Activated naive CD4-positive, alpha-beta T cell treated with anti-CD3 and anti-CD28 coated beads, Interleukin-2, amount 10 ng/mL, durations not matched to agents 7 days and 5 days (primary cell): ENCODE measurements around the gene ARMC9.
A peak's percentile ranks its signal among the peaks of the same experiment; 100 is the strongest.
"Not testable (repeated sequence)": the region's sequence is repeated elsewhere in the genome, so short reads cannot be mapped to it uniquely, and the experiment has no call there.

ENCODE experiments used
- CTCF ChIA-PET: fragments of 350-600 bp; sonication (Branson Sonifier 250); formaldehyde crosslinking; loops from one replicate; lab custom pipeline; 2021; ENCODE audit warnings: antibody characterized with exemption; lab: Charles Lee
- DNase-seq: peaks from one replicate; pipeline ENCODE4 v3.0.0-alpha.2; 2020
- H3K27ac Mint-ChIP-seq: one replicate; pipeline ENCODE4 v1.8.0; 2021; ENCODE audit warnings: mild to moderate bottlenecking, moderate library complexity, mixed read lengths
- H3K27me3 Mint-ChIP-seq: one replicate; pipeline ENCODE4 v1.8.0; 2021; ENCODE audit warnings: mild to moderate bottlenecking, mixed read lengths
- H3K36me3 Mint-ChIP-seq: one replicate; pipeline ENCODE4 v1.8.0; 2021; ENCODE audit warnings: mixed read lengths
- H3K4me1 Mint-ChIP-seq: one replicate; pipeline ENCODE4 v1.8.0; 2021; ENCODE audit warnings: mixed read lengths
- H3K4me3 Mint-ChIP-seq: one replicate; pipeline ENCODE4 v1.8.0; 2021; ENCODE audit warnings: mild to moderate bottlenecking, moderate library complexity, mixed read lengths
- H3K9me3 Mint-ChIP-seq: one replicate; pipeline ENCODE4 v1.8.0; 2021; ENCODE audit warnings: mixed read lengths

The ARMC9 gene

GRCh38 chr2:231394211-231395141, 196.0 kb downstream of the ARMC9 start:
- Mint-ChIP-seq H3K9me3 (no peaks in the 10 kb centered on the region), H3K4me1 (peaks cover 15% of the 10 kb centered on the region), H3K36me3 (no peaks in the 10 kb centered on the region), H3K4me3 (peak overlapping the region; percentile 3), H3K27ac (no peak overlapping the region), H3K27me3 (peaks cover 68% of the 10 kb centered on the region)
- DNase-seq, result no peak
- CTCF ChIA-PET, result interaction anchor here (1.0 to 1.2 kb wide), 3 partner anchors 12 to 290 kb away, joined by 3 to 6 read pairs (median 3); no protein-coding TSS in a partner anchor

- no peak for DNase-seq
- no peaks in the 10 kb centered on the region for H3K36me3 Mint-ChIP-seq
- H3K27me3 Mint-ChIP-seq, result peaks cover 68% of the 10 kb centered on the region
- H3K4me3 Mint-ChIP-seq, result peak within 1 kb of the TSS; percentile 3
- peaks cover 15% of the 10 kb centered on the region for H3K4me1 Mint-ChIP-seq
- CTCF ChIA-PET, result interaction anchor here (1.0 to 1.8 kb wide), 3 partner anchors 16 to 291 kb away, joined by 3 read pairs; no protein-coding TSS in a partner anchor
- no peak within 1 kb of the TSS for H3K27ac Mint-ChIP-seq
- H3K9me3 Mint-ChIP-seq, result no peaks in the 10 kb centered on the region
Measured at GRCh38 chr2:231395188-231396057, 197.0 kb downstream of the ARMC9 start, which contains the start of gene B3GNT7. Gene B3GNT7, plus strand, starts transcription at chr2:231395710. Its CDS starts 94 bp downstream, at chr2:231395804.

DNA sequence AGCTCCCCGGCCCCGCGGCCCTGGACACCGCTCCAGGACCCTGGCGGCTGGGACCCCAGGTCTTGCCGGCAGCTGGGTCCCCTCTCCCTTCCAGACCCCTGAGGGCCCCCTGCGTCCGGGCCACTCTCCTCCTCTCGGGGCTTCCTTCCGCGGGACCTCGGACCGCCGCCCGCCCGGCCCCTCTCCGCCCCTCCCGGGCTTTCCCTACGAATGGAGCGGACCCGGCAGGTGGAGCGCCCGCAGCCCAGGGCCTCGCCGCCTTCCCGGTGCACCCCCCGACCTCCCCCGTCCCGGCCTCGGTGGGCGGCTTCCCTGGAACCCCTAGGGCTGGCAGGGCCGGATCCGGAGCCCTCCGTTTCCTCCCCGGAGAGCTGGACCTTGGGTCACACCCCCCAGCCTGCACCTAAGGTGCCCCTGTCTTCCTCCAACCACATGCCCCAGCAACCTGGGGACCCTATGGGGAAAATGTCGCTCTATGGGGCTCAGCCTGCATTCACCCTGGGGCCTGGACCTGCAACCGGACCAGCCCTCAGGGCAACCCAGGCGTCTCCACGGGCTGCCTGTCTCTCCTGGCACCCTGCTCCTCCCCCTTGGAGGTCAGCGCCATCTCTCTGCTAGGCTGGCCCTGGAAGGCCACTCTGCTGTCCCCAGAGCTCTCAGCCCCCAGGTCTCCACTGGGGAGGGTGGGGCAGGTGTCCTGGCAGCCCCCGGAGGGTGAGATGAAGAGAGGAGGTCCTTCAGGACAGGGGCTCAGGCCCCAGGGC, 197.8 kb downstream of the ARMC9 start:
- H3K9me3 Mint-ChIP-seq, result no peaks in the 10 kb centered on the region
- H3K4me3 Mint-ChIP-seq, result no peak overlapping the region
- no peak overlapping the region for H3K27ac Mint-ChIP-seq
- no peaks in the 10 kb centered on the region for H3K36me3 Mint-ChIP-seq
- DNase-seq, result no peak
- H3K4me1 Mint-ChIP-seq, result peaks cover 15% of the 10 kb centered on the region
- peaks cover 72% of the 10 kb centered on the region for H3K27me3 Mint-ChIP-seq
- CTCF ChIA-PET, result interaction anchor here (0.9 to 1.8 kb wide), 3 partner anchors 10 to 99 kb away, joined by 3 to 5 read pairs (median 3); no protein-coding TSS in a partner anchor

DNA sequence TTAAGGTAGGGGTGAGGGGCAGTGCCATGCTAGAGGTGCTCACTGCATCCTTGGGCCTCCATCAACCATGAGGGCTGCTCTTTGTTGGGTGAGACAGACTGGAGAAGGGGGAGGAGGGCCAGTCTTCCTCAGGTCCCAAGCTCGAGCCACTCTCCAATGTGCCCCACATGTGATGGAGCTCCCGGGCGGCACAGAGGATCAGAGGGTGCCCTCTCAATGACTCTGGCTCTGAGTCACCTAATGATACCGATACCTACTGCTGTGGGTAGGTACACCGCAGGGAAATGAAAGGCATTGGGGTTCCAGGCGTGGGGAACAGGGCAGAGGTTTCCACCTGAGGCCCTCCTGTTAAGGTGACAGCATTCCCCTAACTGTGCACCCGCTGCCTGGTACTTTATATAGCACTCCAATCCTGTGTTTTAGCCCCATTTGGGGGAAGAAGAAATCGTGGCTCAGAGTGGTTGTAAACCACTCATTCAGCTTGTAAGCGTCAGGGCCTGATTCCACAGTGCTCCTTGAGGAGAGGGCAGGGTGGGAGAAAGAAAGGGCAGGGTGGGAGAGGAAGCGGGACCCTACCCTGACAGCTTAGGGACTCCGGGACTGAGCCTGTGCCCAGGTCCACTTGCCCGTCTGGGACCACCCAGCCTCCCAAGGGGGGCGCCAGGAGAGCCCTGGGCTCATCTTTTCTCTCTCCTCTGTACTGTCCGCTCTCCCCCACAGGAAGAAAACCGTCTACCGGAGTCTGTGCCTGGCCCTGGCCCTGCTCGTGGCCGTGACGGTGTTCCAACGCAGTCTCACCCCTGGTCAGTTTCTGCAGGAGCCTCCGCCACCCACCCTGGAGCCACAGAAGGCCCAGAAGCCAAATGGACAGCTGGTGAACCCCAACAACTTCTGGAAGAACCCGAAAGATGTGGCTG, 198.8 kb downstream of the ARMC9 start:
- Mint-ChIP-seq H3K27me3 (peaks cover 66% of the 10 kb centered on the region), H3K4me3 (no peak overlapping the region), H3K36me3 (no peaks in the 10 kb centered on the region), H3K4me1 (peaks cover 15% of the 10 kb centered on the region), H3K27ac (no peak overlapping the region), H3K9me3 (no peaks in the 10 kb centered on the region)
- CTCF ChIA-PET, result interaction anchor here (0.9 to 1.8 kb wide), 3 partner anchors 9 to 100 kb away, joined by 3 to 5 read pairs (median 3); no protein-coding TSS in a partner anchor
- DNase-seq, result no peak

GRCh38 chr2:231397928-231398294, 199.5 kb downstream of the ARMC9 start:
- peaks cover 65% of the 10 kb centered on the region for H3K27me3 Mint-ChIP-seq
- no peak overlapping the region for H3K27ac Mint-ChIP-seq
- H3K9me3 Mint-ChIP-seq, result no peaks in the 10 kb centered on the region
- no peaks in the 10 kb centered on the region for H3K36me3 Mint-ChIP-seq
- H3K4me3 Mint-ChIP-seq, result no peak overlapping the region
- CTCF ChIA-PET, result no interaction called here
- no peak for DNase-seq
- H3K4me1 Mint-ChIP-seq, result peaks cover 15% of the 10 kb centered on the region

DNA sequence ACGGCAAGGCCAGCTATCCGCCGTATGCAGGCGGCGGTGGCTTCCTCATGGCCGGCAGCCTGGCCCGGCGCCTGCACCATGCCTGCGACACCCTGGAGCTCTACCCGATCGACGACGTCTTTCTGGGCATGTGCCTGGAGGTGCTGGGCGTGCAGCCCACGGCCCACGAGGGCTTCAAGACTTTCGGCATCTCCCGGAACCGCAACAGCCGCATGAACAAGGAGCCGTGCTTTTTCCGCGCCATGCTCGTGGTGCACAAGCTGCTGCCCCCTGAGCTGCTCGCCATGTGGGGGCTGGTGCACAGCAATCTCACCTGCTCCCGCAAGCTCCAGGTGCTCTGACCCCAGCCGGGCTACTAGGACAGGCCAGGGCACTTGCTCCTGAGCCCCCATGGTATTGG, 200.2 kb downstream of the ARMC9 start:
- no peak for DNase-seq
- Mint-ChIP-seq H3K27ac (no peak overlapping the region), H3K4me3 (no peak overlapping the region), H3K27me3 (peaks cover 65% of the 10 kb centered on the region), H3K4me1 (peaks cover 11% of the 10 kb centered on the region), H3K36me3 (no peaks in the 10 kb centered on the region), H3K9me3 (no peaks in the 10 kb centered on the region)
- CTCF ChIA-PET, result no interaction called here

DNA sequence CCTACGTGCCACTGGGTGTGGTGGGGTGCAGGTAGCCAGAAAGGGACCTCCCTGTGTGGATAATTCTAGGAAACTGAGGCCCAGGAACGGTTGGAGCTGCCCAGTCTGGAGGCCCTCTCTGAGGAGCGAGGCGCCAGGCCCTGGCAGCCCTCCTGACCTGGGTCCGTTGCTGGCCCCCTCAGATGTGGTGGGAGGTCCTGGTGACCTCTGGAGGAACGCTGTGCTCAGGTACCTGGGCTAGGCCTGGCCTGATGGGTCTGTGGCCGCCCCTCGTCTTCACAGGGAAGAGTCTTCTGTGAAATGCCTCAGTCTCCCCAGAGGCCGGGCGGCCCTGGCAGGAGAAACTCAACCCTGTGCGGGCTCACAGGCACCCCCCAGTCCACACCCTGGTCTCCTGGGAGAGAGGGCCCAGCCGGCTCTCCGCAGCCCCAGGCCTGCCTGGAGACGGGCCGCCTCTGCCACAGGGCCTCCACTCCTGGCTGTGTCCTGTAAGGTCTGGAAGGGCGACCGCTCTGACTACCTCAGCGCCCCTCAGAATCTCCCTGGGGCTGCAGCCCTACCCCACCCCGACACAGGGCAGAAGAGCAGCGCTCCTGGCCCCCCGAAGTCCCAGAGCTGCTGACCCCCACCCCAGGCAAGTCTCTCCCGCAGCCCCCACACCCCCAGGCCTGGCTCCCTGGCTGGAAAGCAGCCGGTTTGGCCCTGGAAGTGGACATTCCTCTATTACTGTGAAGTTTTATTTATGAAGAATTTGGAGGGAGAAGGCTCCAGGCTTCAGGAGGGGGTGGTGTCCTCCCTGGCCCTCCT, 200.8 kb downstream of the ARMC9 start:
- no peaks in the 10 kb centered on the region for H3K36me3 Mint-ChIP-seq
- peaks cover 65% of the 10 kb centered on the region for H3K27me3 Mint-ChIP-seq
- H3K4me3 Mint-ChIP-seq, result no peak overlapping the region
- no peak for DNase-seq
- CTCF ChIA-PET, result interaction anchor here (0.6 to 2.7 kb wide), 2 partner anchors 171 to 547 kb away, joined by 3 to 17 read pairs; no protein-coding TSS in a partner anchor
- no peak overlapping the region for H3K27ac Mint-ChIP-seq
- H3K9me3 Mint-ChIP-seq, result no peaks in the 10 kb centered on the region
- H3K4me1 Mint-ChIP-seq, result peaks cover 7% of the 10 kb centered on the region

- no peaks in the 10 kb centered on the region for H3K36me3 Mint-ChIP-seq
- H3K27me3 Mint-ChIP-seq, result peaks cover 58% of the 10 kb centered on the region
- H3K27ac Mint-ChIP-seq, result no peak overlapping the region
- H3K4me3 Mint-ChIP-seq, result no peak overlapping the region
- H3K9me3 Mint-ChIP-seq, result no peaks in the 10 kb centered on the region
- CTCF ChIA-PET, result interaction anchor here (0.6 to 2.7 kb wide), 2 partner anchors 172 to 548 kb away, joined by 3 to 17 read pairs; no protein-coding TSS in a partner anchor
- DNase-seq, result no peak
- H3K4me1 Mint-ChIP-seq, result peaks cover 3% of the 10 kb centered on the region
Measured at GRCh38 chr2:231399853-231400680, 201.6 kb downstream of the ARMC9 start.

GRCh38 chr2:231400681-231401080, 202.2 kb downstream of the ARMC9 start:
- not testable (repeated sequence) for H3K4me3 Mint-ChIP-seq, H3K27ac Mint-ChIP-seq, DNase-seq, H3K36me3 Mint-ChIP-seq, H3K9me3 Mint-ChIP-seq, H3K4me1 Mint-ChIP-seq
- CTCF ChIA-PET, result interaction anchor here (2.7 kb wide), 1 partner anchor 172 kb away, joined by 17 read pairs; no protein-coding TSS in a partner anchor
- H3K27me3 Mint-ChIP-seq, result peaks cover 55% of the 10 kb centered on the region

- peaks cover 53% of the 10 kb centered on the region for H3K27me3 Mint-ChIP-seq
- not testable (repeated sequence) for H3K4me1 Mint-ChIP-seq, H3K4me3 Mint-ChIP-seq, DNase-seq, H3K9me3 Mint-ChIP-seq, H3K27ac Mint-ChIP-seq, H3K36me3 Mint-ChIP-seq
- CTCF ChIA-PET, result interaction anchor here (2.7 kb wide), 1 partner anchor 173 kb away, joined by 17 read pairs; no protein-coding TSS in a partner anchor
Measured at GRCh38 chr2:231401101-231401500, 202.7 kb downstream of the ARMC9 start.

- peaks cover 31% of the 10 kb centered on the region for H3K27me3 Mint-ChIP-seq
- not testable (repeated sequence) for H3K9me3 Mint-ChIP-seq, H3K4me3 Mint-ChIP-seq, H3K27ac Mint-ChIP-seq, H3K36me3 Mint-ChIP-seq, DNase-seq
- CTCF ChIA-PET, result interaction anchor here (0.9 to 1.7 kb wide), 3 partner anchors 8 to 176 kb away, joined by 3 to 7 read pairs (median 3); no protein-coding TSS in a partner anchor
- peaks cover 15% of the 10 kb centered on the region for H3K4me1 Mint-ChIP-seq
Measured at GRCh38 chr2:231403421-231404182, 205.2 kb downstream of the ARMC9 start.
